Prostate gland (tissue), 2 donors: Measurements from ENCODE around the gene IQCE. TPM values are rescaled to one million over a fixed set of nuclear protein-coding genes. Genes with fewer than 3 reads are reported as not detected.

Source experiments
- DNase-seq: peaks from one replicate; pipeline ENCODE4 v3.0.0-alpha.2; 2019; ENCODE audit warnings: low spot score
- H3K27ac ChIP-seq, 2 donors: fragments of 200-600 bp; sonication (generic); 2 replicates each; pipeline ENCODE4 v1.5.1; 2017 to 2019
- H3K27me3 ChIP-seq: fragments of 200-600 bp; sonication (generic); replicated peaks from 2 replicates; pipeline ENCODE4 v1.5.1; 2019; ENCODE audit not compliant: insufficient read depth
- H3K36me3 ChIP-seq, 2 donors: fragments of 200-600 bp; sonication (generic); 1 replicate in 1 of 2; 2 replicates in 1 of 2; pipeline versions ENCODE4 v1.5.1 to v1.8.1; 2017 to 2019
- H3K4me1 ChIP-seq: fragments of 200-600 bp; sonication (generic); replicated peaks from 2 replicates; pipeline ENCODE4 v1.5.1; 2019
- H3K4me3 ChIP-seq, 2 donors: fragments of 200-600 bp; sonication (generic); 2 replicates each; pipeline ENCODE4 v1.5.1; 2017 to 2019
- H3K9me3 ChIP-seq: fragments of 200-600 bp; sonication (generic); 2 replicates; pipeline ENCODE4 v1.5.1; 2017
- CTCF ChIP-seq, 4 experiments: fragments of 200-600 bp in 2 of 4; fragments of 450-650 bp in 2 of 4; sonication (generic) in 2 of 4; IDR thresholded peaks; 1 replicate in 3 of 4; 2 replicates in 1 of 4; pipeline ENCODE4 v1.5.1; 2016 to 2019; ENCODE audit warnings: antibody characterized with exemption in 4 of 4, mild to moderate bottlenecking in 2 of 4, moderate library complexity in 2 of 4
- POLR2A ChIP-seq: fragments of 450-650 bp; IDR thresholded peaks from one replicate; pipeline ENCODE4 v1.6.1; 2016; ENCODE audit warnings: antibody characterized with exemption, mild to moderate bottlenecking
- POLR2AphosphoS5 ChIP-seq: sonication (generic); formaldehyde crosslinking; IDR thresholded peaks from one replicate; pipeline ENCODE4 v1.6.1; 2017; ENCODE audit warnings: antibody characterized with exemption
- WGBS: methylation state at CpG from one replicate; pipeline ENCODE4 v1.1.5; 2018; 5-methylcytosine and 5-hydroxymethylcytosine counted together
- intact Hi-C: fragments of 100-400 bp; cut with DNase I; formaldehyde crosslinking; loops from one replicate; pipeline ENCODE4 v1.14.2; 2022
- total RNA-seq, 2 donors: library from RNA; depleted of rRNA; stranded (reverse); fragments of >200 nt; gene quantifications; one replicate each; pipeline ENCODE4 v1.1.0, GENCODE V29; 2016

Gene IQCE
- total RNA-seq, 2 donors from 2014 or later = 20.2 to 41.9 TPM

DNA sequence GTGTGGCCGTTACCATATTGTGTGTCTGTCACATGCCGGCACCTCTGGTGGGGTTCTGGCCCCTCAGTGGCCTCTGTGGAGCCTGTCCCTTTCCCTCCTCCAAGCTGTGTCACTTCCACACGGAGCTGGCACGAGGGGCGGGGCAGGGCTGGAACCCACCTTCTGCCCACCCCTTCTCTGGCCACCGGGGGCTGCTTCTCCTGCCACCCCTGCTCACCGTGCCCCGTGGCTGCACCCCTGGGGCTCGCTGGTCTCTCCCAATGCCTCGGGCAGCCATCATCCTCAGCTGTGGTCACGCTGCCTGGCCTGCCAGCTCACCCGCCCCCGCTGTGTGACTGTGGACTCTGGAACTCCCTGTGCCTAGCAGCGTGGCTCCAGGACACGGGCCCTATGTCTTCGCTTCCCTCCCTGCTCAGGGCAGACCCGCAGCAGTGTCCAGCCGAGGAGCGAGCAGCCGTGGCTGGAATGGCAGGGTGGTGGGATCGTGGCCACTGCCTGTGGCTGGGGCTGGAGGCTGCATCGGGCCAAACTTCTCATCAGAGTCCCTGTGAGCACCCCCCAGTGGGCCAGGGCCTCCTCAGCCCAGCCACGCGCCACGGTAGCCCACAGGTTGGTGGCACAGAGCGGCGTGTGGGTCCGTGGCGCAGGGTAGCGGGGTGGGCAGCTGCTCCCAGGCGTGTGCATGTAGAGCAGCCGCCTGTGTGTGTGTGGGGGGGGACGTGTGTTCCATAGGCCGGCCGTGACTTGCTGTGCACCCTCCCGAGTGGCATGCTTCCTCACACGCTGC lies 81.1 kb downstream of the IQCE start:
- Histone ChIP-seq H3K36me3 (no peaks in the 10 kb centered on the region), H3K9me3 (no peaks in the 10 kb centered on the region), H3K27me3 (no peaks in the 10 kb centered on the region), H3K4me1 (peaks cover 21% of the 10 kb centered on the region), H3K4me3 (no peak overlapping the region), H3K27ac (peak overlapping the region in 1 of 2 donors; percentile 68)
- no peak for TF ChIP-seq CTCF (IDR thresholded peaks at IDR 0.05)
- TF ChIP-seq POLR2A = no peak
- no peak for TF ChIP-seq POLR2AphosphoS5
- intact Hi-C loops = no loop called here
- no peak for DNase-seq
- WGBS = 76% methylated on average over 35 of the region's 37 CpGs

DNA sequence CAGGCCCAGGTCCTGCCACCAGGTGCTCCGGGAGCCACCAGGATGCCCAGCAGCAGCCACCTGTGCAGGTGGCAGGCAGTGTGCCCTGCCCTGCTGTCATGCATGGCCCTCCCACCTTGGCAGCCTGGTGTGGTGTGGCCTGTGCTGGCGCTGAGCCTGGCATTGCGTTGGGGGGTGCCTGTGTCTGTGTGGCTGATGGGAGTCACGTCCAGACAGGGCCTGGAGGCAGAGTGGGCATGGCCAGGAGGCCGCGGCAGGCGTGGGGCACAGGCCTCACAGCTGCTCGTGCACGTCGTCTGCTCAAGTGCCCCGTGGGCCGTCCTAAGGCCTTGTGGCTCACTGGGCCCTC lies 81.7 kb downstream of the IQCE start:
- Histone ChIP-seq H3K36me3 (no peaks in the 10 kb centered on the region), H3K9me3 (no peaks in the 10 kb centered on the region), H3K27ac (peak overlapping the region; percentile 68 to 72), H3K27me3 (no peaks in the 10 kb centered on the region), H3K4me3 (no peak overlapping the region), H3K4me1 (peaks cover 21% of the 10 kb centered on the region)
- no peak for TF ChIP-seq POLR2AphosphoS5
- TF ChIP-seq CTCF (IDR thresholded peaks at IDR 0.05) = peak in 2 of 4 experiments; percentile 4 to 28
- no peak for TF ChIP-seq POLR2A
- intact Hi-C loops = no loop called here
- 31% methylated on average over 11 of the region's 12 CpGs for WGBS
- peak; percentile 51 for DNase-seq

DNA sequence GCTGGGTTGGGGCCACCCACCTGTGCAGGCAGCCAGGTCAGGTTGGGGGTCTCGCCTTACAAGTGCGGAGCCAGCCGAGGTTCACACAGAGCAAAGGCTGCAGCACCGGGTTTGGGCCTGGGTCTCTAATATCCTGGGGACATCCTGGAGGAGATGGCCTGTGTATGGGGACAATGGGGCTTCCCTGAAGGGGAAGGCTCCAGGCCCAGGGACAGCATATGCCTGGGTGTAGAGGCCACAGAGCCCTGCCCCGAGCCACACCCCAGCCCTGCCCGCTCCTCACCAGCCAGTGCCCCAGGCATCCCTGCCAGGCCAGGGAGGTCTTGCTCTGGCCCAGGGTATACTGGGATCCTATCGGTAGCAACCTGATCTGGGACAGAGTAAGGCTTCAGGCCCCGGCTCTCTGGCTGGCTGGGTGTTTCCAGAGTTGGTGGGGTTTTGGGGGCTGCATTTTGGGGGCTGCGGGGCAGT lies 82.1 kb downstream of the IQCE start:
- WGBS = 38% methylated on average over 9 of the region's 9 CpGs
- H3K4me1 ChIP-seq = peaks cover 21% of the 10 kb centered on the region
- H3K4me3 ChIP-seq = peak overlapping the region in 1 of 2 donors; percentile 7

DNA sequence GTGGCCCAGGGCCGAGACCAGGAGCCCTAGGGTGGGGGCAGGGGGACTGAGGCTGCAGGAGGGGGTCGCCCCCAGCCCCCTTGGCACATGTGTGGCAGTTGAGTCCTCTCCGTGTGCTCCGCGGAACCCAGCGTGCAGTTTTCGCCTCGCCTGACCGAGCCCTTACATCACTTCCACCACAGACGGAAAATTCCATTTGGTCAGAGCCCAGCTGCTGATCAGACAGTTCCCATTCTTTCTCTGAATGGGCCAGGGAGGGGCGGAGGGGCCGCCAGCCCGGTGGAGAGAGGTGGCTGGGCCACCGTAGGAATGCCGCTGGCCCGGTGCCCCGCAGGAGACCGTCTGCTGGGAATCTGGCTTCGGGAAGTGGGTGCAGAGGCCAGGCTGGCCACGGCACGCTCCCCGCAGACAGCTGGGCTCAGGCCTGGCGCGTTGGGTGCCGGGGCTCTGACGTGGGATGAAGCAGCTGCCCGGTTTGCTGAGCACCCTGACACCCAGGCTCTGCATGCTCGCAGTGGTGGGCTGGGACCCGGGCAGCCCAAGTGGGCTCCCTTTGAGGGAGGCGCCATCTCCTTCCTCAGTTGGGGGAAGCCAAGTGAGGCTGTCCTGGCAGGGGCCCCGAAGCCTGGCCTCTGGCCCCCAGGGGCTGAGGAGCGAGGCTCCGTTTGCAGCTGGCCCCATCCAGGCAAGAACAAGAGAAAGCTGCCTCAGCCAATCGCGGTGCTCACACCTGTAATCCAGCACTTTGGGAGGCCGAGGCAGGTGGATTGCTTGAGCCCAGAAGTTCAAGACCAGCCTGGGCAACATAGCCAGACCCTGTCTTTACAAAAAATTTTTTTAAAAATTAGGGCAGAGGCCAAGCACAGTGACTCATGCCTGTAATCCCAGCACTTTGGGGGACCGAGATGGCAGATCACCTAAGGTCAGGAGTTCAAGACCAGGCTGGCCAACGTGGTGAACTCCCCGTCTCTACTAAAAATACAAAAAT lies 82.9 kb downstream of the IQCE start:
- Histone ChIP-seq H3K27ac (peak overlapping the region; percentile 68 to 72), H3K9me3 (no peaks in the 10 kb centered on the region), H3K4me3 (peak overlapping the region in 1 of 2 donors; percentile 7), H3K4me1 (peaks cover 21% of the 10 kb centered on the region), H3K27me3 (no peaks in the 10 kb centered on the region), H3K36me3 (no peaks in the 10 kb centered on the region)
- 17% methylated on average over 38 of the region's 39 CpGs for WGBS
- peak; percentile 87 for DNase-seq
- TF ChIP-seq CTCF (IDR thresholded peaks at IDR 0.05) (peak in 2 of 4 experiments; percentile 5 to 17), POLR2AphosphoS5 (peak; percentile 93), POLR2A (peak; percentile 16)
- intact Hi-C loops = no loop called here

More for the DNA sequence above, 82.1 kb downstream of the IQCE start:
- Histone ChIP-seq H3K9me3 (no peaks in the 10 kb centered on the region), H3K27me3 (no peaks in the 10 kb centered on the region), H3K27ac (peak overlapping the region; percentile 68 to 72), H3K36me3 (no peaks in the 10 kb centered on the region)
- intact Hi-C loops = no loop called here
- no peak for TF ChIP-seq CTCF (IDR thresholded peaks at IDR 0.05)
- no peak for TF ChIP-seq POLR2A
- TF ChIP-seq POLR2AphosphoS5 = no peak
- DNase-seq = no peak
